Left lobe of liver (tissue), 2 donors: ENCODE measurements around the gene KIAA0513. TPM values are rescaled to one million over a fixed set of nuclear protein-coding genes. Genes with fewer than 3 reads are reported as not detected.
A peak's percentile ranks its signal among the peaks of the same experiment; 100 is the strongest.
"Not testable (repeated sequence)": the region's sequence is repeated elsewhere in the genome, so short reads cannot be mapped to it uniquely, and the experiment has no call there.

Source experiments
- ATAC-seq: fragments of 200-7000 bp; cut with Tn5 transposase; one replicate; pipeline ENCODE4 v1.9.1; 2020; ENCODE audit warnings: mild to moderate bottlenecking, moderate library complexity
- DNase-seq: peaks from one replicate; pipeline ENCODE4 v3.0.0-alpha.2; 2020; ENCODE audit warnings: low spot score
- total RNA-seq: library from RNA; stranded (reverse); gene quantifications from one replicate; pipeline ENCODE4 v1.2.1, GENCODE V29; 2021
- donor health status: DM: no; HTN: no; CAD: no; lungs with moderate emphysema.
- donor health status: DM: no; HTN: yes; CAD: no.

Gene KIAA0513
- total RNA-seq, 1 donor from 2014 or later, result 5.0 TPM

DNA sequence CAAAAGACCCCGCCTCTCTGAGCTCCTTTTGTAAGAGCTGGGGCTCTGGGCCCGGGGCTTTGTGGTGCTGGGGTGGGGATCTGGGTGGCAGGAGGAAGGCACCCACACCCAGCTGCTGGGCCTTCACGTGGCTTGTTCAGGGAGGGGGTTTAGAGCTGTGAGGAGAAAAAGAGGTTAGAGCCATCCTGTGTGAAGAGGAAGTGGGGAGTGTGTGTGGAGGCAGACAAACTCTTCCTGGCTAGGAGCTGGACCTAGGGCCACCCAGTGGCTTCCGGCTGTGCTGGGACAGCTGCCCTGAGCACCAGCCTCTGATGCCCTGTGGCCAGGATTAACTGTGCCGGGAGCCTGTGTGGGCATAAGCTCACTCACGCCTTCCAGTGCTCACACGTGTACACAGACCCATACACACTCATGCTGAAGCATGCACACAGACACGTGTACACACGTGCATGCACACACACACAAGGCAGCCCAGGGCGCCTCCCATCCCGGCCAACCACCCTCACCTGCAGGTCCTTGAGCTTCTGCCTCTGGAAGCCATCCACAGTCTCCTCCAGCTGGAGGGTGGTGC, 77.3 kb downstream of the KIAA0513 start:
- ATAC-seq (peak; percentile 46), DNase-seq (no peak)

DNA sequence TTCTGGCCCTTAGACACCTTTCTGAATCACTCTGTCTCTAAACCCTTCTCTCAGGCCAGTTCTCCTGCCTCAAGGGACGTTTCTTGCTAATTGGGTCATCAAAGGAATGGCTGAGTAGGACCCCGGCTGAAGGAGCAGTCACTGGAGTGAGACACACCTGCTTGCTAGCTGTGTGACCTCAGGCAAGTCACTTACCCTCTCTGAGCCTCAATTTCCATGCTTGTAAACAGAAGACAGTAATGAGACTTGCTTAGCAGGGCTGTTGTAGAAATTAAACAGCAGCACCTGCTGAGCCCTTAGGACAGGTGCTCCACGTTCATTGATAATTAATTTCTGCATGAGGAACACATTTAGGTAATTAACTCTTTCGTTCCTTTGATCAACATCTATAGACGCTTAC, 77.9 kb downstream of the KIAA0513 start:
- no peak for DNase-seq
- no peak for ATAC-seq

DNA sequence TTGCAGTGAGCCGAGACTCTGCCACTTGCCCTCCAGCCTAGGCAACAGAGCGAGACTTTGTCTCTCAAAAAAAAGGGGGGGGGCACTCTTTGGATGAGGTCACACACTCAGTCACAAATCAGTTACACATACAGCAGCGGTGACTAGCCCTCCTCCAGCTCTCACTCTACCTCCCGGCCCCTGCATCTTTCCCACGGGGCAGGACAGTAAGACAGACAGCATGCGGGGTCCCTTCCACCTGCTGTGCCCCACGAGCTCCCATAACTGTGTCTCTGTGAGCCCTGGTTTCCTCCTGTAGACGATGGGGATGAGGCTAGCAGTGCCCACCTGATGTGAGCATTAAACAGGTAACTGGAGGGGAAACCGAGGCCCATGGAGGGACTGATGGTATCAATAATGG, 79.5 kb downstream of the KIAA0513 start:
- ATAC-seq (no peak), DNase-seq (no peak)

DNA sequence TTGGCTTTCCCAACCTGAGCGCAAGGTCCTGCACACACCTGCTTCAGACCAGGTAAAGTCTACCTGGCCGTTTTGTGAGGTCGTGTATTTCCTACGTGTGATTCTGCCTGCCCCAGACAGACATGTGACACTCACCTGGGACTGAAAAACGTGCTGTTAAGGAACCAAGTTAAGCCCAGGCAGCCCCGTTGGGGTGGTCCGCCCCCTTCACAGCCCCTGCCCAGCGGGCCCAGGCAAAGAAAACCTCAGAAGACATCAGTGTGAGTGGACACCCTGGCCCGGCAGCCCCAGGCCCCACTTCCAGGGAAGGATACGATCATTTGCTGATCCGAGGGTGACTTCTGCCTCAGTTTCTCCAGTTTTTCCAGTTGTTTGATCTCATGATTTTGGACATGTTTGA, 79.9 kb downstream of the KIAA0513 start:
- ATAC-seq (no peak), DNase-seq (no peak)

DNA sequence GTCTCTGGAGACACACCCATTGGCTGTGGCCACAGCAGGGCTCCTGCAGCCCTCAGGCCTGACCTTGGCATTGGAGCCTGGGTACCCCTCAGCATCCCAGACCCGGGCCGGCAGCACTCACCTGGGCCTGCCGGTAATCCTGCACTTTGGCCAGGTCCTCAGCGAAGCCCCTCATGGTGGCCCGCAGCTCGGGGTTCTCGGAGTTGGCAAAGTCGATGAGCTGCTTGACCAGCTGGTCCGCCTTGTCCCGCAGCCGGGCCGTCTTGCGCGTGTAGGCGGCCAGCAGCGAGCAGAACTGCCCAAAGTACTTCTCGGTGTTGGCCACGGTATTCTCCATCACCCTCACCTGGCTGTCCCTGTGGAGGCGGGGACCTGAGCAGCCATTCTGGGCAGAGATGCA, 82.5 kb downstream of the KIAA0513 start:
- DNase-seq, result no peak

DNA sequence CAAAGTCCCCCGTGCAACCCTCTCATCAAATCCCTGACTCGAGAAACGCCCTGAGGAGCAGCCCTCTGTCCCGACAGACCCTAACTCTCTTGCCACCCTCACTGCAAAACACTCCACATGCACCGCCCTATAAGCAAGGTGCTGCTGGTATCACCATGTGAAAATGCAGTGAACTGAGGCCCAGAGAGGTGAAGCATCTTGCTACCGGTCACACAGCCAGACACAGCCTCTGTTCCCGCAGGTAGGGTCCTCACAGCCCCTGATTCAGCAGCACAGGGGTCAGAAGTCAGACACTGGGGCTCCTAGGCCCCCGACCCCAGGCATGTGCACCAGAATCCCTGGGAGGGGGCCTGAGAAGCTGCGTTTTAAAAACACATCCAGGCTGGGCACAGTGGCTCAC, 83.6 kb downstream of the KIAA0513 start:
- ATAC-seq (no peak), DNase-seq (no peak)

More for the DNA sequence above, 82.5 kb downstream of the KIAA0513 start:
- no peak for ATAC-seq

DNA sequence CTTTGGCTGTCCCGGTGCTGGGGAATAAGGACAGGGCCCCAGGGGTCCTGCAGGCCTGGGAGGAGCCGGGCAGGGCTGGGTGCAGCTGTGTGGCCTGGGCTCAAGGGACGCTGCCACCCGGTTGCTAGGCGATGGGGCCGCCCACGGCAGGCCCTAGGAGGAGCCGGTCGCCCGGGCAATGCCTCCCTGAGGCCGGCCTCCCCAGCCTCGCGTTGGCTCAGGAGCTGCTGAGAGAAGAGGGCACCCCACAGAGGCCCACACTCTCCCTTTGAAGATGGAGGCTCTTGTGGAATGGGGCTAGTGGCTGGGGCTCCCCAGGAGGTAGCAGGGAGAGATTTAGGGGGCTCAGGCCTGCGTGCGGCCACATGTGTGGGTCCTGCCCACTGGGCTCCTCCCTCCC, 84.8 kb downstream of the KIAA0513 start, which contains the start of gene CIBAR2:
Gene CIBAR2, minus strand, starts transcription at position 109 of the 400 bp plus-strand sequence. CDS start 120 bp downstream, outside the sequence.
- ATAC-seq, result no peak
- DNase-seq, result no peak

DNA sequence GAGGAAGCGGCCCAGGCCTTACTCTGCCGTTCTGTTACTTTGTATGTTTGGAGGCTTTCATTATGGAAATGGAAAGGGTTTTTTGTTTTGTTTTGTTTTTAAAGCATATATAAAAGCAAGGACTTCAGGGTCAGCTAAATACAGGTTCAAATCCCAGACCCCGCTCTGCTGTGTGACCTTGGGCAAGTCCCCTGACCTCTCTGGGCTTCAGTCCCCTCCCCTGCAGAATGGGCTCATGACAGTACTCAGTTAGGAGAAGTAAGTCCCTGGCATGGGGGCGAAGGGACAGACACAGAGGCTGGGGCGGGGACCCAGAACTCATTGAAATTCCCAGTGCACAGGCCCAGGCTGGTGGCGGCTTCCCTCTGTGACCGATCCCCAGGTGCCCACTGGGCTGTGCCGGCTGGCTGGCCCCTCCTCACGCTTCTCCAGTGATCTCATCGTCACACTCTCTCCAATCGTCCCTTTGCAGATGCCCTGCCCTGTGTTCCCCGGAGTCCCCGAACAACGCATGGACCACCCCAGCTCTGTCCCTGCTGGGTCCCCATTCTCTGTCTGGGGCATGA, 85.7 kb downstream of the KIAA0513 start:
- no peak for ATAC-seq
- DNase-seq, result no peak

DNA sequence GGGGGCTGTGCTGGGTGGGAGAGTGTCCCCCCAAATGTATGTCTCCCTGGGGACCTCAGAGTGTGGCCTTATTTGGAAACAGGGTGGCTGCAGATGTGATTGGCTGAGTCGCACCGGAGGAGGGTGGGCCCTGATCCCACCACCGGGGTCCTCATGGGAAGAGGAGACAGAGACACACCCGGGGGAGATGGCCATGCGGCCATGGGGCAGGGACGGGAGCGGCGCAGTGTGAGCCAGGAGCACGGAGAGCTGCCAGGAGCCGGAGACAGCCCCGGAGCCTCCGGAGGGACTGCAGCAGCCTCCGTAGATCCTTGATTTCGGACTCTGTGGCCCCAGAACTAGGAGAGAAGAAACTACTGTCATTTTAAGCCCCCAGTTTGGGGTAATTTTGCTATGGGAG, 86.3 kb downstream of the KIAA0513 start:
- ATAC-seq (no peak), DNase-seq (no peak)

DNA sequence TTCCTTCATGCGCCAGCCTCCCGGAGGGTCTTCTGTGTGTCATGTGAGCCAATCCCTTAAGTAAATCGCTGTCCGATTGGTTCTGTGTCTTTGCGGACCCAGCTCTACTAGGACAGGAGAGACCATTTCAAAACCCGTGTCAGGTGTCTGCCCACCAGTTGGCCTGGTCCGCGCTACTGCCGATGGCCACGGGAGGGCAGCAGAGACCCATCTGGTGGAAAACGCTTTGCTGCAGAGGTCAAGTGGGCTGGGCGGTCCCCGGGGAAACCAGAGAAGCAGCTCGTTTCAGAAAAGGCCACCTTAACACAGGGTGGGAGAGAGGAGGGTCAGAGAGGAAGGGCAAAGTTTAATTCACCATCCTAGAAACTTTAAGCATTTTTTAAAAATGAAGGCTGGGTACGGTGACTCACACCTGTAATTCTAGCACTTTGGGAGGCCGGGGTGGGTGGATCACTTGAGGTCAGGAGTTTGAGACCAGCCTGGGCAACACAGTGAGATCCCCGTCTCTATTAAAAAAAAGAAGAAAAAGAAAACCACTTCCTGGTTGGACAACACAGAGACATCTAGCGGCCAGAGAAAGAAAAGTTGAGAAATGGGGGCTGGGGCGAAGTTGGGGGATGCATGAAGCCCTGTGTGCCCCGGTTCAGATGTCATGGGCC, 87.4 kb downstream of the KIAA0513 start:
- DNase-seq (peak; percentile 88), ATAC-seq (peak; percentile 97)

DNA sequence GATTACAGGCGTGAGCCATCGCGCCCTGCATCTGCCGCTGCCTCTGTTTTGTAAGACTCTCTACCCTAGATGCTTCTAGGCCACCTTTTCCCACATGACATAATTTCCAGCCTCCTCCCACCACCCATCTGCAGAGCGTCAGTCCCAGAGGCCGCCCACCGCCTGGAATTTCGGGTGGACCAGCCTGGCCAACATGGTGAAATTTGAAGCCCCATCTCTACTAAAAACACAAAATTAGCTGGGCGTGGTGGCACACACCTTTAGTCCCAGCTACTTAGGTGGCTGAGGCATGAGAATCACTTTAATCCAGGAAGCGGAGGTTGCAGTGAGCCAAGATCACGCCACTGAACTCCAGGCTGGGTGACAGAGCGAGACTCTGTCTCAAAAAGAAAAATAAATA, 89.8 kb downstream of the KIAA0513 start:
- DNase-seq, result no peak
- no peak for ATAC-seq

DNA sequence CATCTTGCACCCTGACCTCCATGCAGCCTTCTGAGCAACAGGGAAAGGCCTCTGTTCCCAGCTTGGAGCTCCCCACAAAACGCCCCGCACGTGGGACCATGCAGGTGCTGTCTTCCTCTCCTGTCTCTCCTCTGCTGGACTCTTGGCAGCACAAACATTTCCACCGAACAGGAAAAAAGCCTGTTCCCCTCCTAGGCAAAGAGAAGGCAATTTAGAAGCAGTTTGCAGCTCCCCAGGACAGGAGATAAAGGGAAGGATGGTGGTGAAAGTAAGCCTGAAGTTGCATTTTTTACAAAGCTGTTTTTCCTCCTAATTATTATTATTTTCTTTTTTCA, 92.4 kb downstream of the KIAA0513 start:
- DNase-seq (no peak), ATAC-seq (no peak)

DNA sequence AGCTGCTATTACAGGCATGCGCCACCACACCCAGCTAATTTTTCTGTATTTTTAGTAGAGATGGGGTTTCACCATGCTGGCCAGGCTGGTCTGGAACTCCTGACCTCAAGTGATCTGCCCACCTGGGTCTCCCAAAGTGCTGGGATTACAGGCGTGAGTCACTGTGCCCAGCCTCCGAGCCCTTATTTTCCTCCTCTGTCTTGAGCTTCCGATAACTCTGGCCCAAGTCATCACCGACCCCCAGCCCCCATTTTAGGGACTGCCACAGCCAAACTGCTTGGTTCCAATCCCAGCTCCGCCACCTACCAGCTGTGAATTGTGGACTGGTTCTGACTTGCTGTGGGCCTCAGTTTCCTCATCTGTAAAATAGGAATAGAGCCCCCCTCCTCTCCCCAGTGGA, 95.8 kb downstream of the KIAA0513 start:
- not testable (repeated sequence) for DNase-seq, ATAC-seq

DNA sequence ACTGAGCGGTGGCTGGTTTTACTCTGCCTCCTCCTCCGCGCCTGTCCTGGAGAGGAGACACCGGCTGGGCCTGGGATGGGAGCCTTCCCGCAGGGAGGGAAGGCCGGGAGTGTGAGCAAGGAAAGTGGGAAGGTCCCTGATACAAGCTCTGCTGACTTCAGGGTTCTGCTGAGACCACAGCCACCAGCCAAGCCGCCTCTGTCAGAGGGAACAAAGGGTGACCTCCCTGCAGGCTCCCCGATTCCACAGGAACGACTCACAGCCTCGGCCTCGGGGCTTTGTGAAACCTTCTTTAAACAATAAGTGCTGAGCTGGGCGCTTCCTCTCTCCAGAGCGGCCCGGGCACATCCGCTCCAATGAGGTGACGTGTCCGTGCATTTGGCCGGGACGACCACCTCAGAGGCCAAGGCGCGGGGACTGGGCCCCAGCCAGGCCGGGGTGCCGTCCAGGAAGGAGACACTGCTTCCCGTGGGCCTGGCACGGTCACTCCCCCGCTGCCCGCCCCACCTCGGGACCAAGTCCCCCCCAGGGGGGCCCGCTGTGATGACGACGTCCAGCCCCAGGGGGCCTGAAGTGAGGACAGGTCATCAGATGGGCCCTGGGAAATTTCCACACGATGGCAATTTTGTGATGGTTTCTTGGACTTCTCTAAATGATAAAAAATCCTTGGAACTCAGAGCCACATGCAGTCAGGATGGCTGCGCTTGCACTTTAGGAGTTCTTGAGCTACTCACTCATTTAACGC, 96.5 kb downstream of the KIAA0513 start:
- DNase-seq, result no peak
- ATAC-seq, result peak; percentile 54

DNA sequence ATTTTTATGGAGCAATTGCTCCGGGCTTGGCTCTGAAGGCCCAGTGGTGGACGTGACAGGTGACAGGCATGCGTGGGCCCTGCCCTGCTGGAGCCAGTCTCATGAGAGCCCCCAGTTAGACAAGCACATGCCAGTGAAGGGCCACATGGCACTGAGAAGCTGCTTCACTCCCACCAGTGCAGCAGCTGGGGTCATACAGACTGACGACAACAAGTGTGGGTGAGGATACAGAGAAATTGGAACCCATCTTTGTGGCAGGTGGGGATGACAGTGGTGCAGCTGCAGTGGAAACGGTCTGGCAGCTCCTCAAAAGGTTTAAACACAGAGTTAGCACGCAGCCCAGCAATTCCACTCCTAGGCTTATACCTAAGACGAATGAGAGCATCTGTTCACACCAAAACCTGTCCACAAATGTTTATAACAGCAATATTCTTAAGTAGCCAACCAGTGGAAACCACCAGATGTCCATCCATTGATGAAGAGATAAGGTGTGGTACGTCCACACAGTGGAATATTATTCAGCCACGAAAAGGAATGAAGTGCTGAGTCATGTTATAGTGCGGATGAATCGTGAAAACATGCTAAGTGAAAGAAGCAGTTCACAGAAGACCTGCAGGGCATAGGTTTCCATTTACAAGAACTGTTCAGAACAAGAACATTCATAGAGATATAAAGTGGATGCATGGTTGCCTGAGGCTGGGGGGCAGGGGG, 97.2 kb downstream of the KIAA0513 start:
- ATAC-seq (no peak), DNase-seq (no peak)

DNA sequence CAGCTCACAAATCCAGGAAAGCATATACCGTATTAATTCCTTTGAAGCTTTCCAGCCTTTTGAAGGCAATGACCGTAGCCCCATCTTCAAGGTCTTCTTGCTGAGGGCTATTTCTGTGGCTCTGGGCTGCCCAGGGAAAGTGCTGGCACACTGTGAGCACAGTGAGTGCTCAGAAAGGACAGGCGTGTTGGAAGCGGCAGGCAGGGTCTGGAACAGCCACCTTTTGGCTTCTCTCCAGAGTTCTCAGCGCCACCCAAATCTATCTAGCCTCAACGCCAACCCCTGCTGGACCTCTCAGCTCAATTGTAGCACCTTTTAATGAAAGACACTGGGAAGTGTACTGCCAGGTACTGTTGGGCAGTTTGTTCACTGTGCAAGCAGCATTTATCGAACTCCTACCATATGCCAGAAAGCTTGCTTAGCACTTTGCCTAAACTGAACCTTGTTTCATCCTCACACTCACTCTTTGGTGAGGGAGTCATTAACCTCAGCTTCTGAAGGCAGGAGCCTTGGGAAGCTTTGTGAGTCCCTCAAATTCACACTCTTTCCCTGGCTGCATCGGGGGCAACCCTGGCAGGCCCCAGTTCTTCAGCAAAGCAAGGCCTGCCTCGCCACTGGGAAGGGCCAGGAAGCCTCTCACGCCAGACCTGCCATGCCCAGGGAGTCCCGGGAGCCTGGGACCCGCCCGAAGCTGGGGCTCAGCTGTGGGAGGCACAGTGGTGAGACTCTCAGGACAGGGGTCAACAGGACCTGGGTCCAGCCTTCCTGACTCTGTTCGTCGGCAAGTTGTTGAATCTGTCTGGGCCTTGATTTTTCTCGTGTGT, 98.2 kb downstream of the KIAA0513 start:
- ATAC-seq (peak; percentile 68), DNase-seq (no peak)

DNA sequence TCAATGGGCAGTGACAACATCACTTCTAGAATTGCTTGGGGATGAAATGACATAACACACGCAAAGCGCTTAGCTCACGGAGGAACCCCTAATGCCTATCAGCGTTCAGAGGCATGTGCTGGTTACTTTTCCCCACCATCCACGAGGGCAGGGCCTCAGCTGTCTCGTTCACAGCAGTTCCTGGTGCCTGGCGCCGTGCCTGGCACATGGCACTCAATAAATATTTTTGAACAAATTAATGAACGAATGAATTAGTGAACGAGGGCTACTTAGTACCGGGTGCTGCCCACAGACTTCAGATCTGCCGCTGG, 98.8 kb downstream of the KIAA0513 start:
- no peak for DNase-seq
- ATAC-seq, result no peak

DNA sequence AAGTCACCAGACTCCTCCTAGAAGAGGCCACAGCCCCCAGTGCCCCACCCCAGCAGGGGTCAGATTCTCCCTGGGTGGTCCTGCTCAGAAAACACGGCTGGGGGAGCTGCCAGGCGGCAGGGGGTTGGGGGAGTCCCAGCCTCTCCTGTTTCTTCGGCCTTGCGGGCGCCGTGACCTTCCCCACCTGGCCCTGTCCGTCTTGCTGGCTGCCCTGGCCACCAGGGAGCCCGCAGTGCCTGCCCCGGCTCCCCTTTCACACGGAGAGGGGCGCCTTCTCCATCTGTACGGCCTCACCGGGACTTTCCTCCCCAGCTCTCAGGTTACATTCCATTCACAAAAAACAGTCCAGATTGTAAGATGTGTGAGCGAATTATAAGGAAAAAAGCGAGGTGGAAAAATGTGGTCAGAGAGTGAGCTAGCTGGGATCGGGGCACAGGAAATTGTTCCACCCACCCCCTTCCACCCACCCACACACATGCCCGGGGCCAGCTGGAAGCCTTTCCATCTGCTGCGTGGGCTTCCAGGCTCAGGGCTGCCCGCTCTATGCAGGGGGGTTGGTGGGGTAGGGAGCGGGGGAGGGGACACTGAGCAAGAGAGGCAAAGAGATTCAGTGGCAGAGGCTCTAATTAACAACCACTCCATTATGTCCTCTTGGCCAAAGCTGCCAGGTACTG, 99.2 kb downstream of the KIAA0513 start:
- no peak for ATAC-seq
- DNase-seq, result no peak

DNA sequence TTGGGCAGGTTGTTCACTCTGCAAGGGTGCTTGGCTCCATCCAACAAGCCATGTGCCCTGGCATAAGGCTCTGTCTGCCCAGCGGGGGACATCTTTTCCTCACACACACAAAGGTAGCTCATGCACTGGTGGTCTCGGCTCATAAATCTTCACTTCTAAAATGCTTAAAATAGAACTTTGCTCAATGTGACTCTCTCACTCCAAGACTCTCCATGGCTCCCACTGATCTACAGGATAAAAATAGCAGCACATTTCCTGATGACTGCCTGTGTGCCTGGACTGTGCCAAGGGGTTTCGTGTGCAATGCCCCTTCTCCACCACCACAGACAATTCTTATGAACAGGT, 99.8 kb downstream of the KIAA0513 start:
- ATAC-seq (no peak), DNase-seq (no peak)
